HepG2 (cell line): Measurements from ENCODE around the gene COX7A1. TPM values are rescaled to one million over a fixed set of nuclear protein-coding genes. Genes with fewer than 3 reads are reported as not detected.
A peak's percentile ranks its signal among the peaks of the same experiment; 100 is the strongest.

Experiments
- ETV5 ChIP-seq: IDR thresholded peaks from 2 replicates; pipeline ENCODE4 v1.6.1; 2018; ENCODE audit warnings: missing biosample characterization, missing genetic modification reagents, inconsistent platforms, borderline replicate concordance
- KLF13 ChIP-seq: sonication (generic); formaldehyde crosslinking; IDR thresholded peaks from 2 replicates; pipeline ENCODE4 v1.4.0; 2020; ENCODE audit warnings: mild to moderate bottlenecking, missing genetic modification reagents
- NFATC3 ChIP-seq: sonication (generic); formaldehyde crosslinking; IDR thresholded peaks from 2 replicates; pipeline ENCODE4 v1.5.1; 2020; ENCODE audit warnings: mild to moderate bottlenecking, missing genetic modification reagents
- NFE2 ChIP-seq: sonication (generic); formaldehyde crosslinking; IDR thresholded peaks from 2 replicates; pipeline ENCODE4 v1.4.0; 2020; ENCODE audit warnings: missing genetic modification reagents
- SAFB2 ChIP-seq: sonication (generic); formaldehyde crosslinking; IDR thresholded peaks from 2 replicates; pipeline ENCODE4 v1.5.1; 2020; ENCODE audit warnings: missing genetic modification reagents, low read depth, mild to moderate bottlenecking, borderline replicate concordance
- SOX13 ChIP-seq, 3 experiments: fragments of 450-650 bp in 1 of 3; sonication (generic) in 1 of 3; formaldehyde crosslinking in 1 of 3; IDR thresholded peaks in 2 of 3; conservative IDR thresholded peaks in 1 of 3; 2 replicates each; pipeline versions ENCODE4 v1.5.0 to v1.6.1; 2016 to 2020; ENCODE audit warnings: antibody characterized with exemption in 1 of 3, mild to moderate bottlenecking in 1 of 3, missing compliant biosample characterization in 1 of 3, missing genetic modification reagents in 1 of 3, moderate library complexity in 1 of 3
- SRY ChIP-seq: sonication (generic); formaldehyde crosslinking; IDR thresholded peaks from 2 replicates; pipeline ENCODE4 v1.8.0; 2022; ENCODE audit warnings: mild to moderate bottlenecking, missing genetic modification reagents
- ZBTB33 ChIP-seq: sonication (generic); formaldehyde crosslinking; IDR thresholded peaks from 2 replicates; pipeline ENCODE4 v1.4.0; 2020; ENCODE audit warnings: missing genetic modification reagents
- ZFX ChIP-seq: sonication (generic); formaldehyde crosslinking; IDR thresholded peaks from 2 replicates; pipeline ENCODE4 v1.4.0; 2020; ENCODE audit warnings: mild to moderate bottlenecking, low read depth, missing genetic modification reagents, moderate library complexity
- ZHX1 ChIP-seq: sonication (generic); formaldehyde crosslinking; IDR thresholded peaks from 2 replicates; pipeline ENCODE4 v1.8.1; 2022; ENCODE audit warnings: low read depth, mild to moderate bottlenecking, missing genetic modification reagents
- ZNF432 ChIP-seq: sonication (generic); formaldehyde crosslinking; IDR thresholded peaks from 2 replicates; pipeline ENCODE4 v1.5.0; 2020; ENCODE audit warnings: missing genetic modification reagents, mild to moderate bottlenecking, borderline replicate concordance
- ZNF564 ChIP-seq: sonication (generic); formaldehyde crosslinking; IDR thresholded peaks from 2 replicates; pipeline ENCODE4 v1.8.1; 2023; ENCODE audit warnings: mild to moderate bottlenecking, missing genetic modification reagents
- ZNF567 ChIP-seq: sonication (generic); formaldehyde crosslinking; IDR thresholded peaks from 2 replicates; pipeline ENCODE4 v1.8.1; 2023; ENCODE audit warnings: mild to moderate bottlenecking, missing genetic modification reagents, borderline replicate concordance
- polyA plus RNA-seq, 8 experiments: library from polyadenylated mRNA; depleted of rRNA in 3 of 8; stranded (reverse) in 7 of 8; unstranded in 1 of 8; fragments of >200 nt; fragmentation: Illumina TruSeq in 4 of 8; extraction: Trizol in 4 of 8; gene quantifications; 2 replicates each; pipeline versions ENCODE4 v1.2.1 to v1.2.3, GENCODE V29; 2011 to 2016; ENCODE audit warnings: low read depth in 4 of 8, missing spikeins in 1 of 8, mixed read lengths in 1 of 8; ENCODE audit not compliant: insufficient read depth in 1 of 8
- total RNA-seq, 5 experiments: library from RNA; depleted of rRNA; stranded (reverse); fragments of >200 nt; fragmentation: Illumina TruSeq; extraction: Trizol; gene quantifications; 2 replicates each; pipeline ENCODE4 v1.2.3, GENCODE V29; 2016; ENCODE audit warnings: low read depth in 1 of 5
- TF ChIP-seq, protein P1 (sequence below): sonication (generic); formaldehyde crosslinking; IDR thresholded peaks from 2 replicates; pipeline ENCODE4 v1.5.1; 2020; ENCODE audit warnings: mild to moderate bottlenecking, missing genetic modification reagents, borderline replicate concordance
- TF ChIP-seq, protein P2 (sequence below): sonication (generic); formaldehyde crosslinking; IDR thresholded peaks from 2 replicates; pipeline ENCODE4 v1.8.1; 2023; ENCODE audit warnings: mild to moderate bottlenecking, inconsistent platforms, moderate library complexity, missing genetic modification reagents, borderline replicate concordance

COX7A1 gene
- total and polyA plus RNA-seq, 2 of the 13 experiments (the other 11 are each of a cell fraction or from before 2014, with no cell fraction given), result not detected

DNA sequence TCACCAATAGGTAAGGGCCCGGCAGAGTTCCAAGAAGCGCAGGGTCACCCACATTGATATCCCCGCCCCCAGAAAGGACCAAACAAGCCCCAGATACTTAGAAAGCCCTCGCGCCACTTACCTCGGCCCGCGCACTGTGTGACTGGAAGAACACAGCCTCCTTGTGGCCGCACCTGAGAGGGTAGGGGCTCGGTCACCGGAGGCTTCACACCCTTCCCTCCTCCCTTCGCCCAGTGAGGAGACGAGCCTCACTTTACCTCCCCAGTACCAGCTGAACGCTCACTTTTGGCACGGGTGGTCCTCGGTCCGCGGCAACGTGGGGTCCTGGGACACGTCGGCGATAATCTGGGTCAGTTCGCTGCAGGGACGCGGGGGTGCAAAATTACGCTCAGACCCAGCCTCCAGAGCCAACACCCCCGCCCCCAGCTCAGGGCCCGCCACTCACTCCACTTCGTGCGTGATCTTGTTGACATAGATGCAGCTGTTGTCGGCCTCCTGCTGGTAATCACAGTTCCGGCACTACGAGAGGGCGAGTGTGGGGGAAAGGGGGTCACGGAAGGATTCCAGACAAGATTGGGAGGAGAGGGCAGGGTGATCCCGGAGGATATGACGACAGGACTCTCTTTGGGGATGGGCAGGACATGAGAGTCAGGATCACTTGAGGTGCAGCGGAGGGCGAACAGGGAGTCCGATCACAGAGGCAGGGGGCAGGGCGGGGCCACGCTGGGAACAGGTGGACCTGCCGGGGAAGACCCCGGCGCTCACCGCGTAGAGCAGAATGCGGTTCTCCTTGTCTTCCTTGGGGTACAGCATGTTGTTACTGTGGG, 38.1 kb downstream of the COX7A1 start (continued):
- TF ChIP-seq, protein P1, sequence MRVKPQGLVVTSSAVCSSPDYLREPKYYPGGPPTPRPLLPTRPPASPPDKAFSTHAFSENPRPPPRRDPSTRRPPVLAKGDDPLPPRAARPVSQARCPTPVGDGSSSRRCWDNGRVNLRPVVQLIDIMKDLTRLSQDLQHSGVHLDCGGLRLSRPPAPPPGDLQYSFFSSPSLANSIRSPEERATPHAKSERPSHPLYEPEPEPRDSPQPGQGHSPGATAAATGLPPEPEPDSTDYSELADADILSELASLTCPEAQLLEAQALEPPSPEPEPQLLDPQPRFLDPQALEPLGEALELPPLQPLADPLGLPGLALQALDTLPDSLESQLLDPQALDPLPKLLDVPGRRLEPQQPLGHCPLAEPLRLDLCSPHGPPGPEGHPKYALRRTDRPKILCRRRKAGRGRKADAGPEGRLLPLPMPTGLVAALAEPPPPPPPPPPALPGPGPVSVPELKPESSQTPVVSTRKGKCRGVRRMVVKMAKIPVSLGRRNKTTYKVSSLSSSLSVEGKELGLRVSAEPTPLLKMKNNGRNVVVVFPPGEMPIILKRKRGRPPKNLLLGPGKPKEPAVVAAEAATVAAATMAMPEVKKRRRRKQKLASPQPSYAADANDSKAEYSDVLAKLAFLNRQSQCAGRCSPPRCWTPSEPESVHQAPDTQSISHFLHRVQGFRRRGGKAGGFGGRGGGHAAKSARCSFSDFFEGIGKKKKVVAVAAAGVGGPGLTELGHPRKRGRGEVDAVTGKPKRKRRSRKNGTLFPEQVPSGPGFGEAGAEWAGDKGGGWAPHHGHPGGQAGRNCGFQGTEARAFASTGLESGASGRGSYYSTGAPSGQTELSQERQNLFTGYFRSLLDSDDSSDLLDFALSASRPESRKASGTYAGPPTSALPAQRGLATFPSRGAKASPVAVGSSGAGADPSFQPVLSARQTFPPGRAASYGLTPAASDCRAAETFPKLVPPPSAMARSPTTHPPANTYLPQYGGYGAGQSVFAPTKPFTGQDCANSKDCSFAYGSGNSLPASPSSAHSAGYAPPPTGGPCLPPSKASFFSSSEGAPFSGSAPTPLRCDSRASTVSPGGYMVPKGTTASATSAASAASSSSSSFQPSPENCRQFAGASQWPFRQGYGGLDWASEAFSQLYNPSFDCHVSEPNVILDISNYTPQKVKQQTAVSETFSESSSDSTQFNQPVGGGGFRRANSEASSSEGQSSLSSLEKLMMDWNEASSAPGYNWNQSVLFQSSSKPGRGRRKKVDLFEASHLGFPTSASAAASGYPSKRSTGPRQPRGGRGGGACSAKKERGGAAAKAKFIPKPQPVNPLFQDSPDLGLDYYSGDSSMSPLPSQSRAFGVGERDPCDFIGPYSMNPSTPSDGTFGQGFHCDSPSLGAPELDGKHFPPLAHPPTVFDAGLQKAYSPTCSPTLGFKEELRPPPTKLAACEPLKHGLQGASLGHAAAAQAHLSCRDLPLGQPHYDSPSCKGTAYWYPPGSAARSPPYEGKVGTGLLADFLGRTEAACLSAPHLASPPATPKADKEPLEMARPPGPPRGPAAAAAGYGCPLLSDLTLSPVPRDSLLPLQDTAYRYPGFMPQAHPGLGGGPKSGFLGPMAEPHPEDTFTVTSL (CRISPR knock-in tag), result no peak
- 0 out of 2 replicates have a peak, but pooled peaks have one; percentile 40 for TF ChIP-seq ZNF564 (CRISPR knock-in tag)
- TF ChIP-seq, protein P2, sequence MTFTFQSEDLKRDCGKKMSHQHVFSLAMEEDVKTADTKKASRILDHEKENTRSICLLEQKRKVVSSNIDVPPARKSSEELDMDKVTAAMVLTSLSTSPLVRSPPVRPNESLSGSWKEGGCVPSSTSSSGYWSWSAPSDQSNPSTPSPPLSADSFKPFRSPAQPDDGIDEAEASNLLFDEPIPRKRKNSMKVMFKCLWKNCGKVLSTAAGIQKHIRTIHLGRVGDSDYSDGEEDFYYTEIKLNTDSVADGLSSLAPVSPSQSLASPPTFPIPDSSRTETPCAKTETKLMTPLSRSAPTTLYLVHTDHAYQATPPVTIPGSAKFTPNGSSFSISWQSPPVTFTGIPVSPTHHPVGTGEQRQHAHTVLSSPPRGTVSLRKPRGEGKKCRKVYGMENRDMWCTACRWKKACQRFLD (CRISPR knock-in tag), result no peak
- TF ChIP-seq ZNF567 (CRISPR knock-in tag), result no peak; the same call in 1 of the 2 replicates
- no peak for TF ChIP-seq ZHX1 (CRISPR knock-in tag)
- TF ChIP-seq KLF13 (CRISPR knock-in tag), result 0 out of 2 replicates have a peak, but pooled peaks have one; percentile 24
- no peak for TF ChIP-seq ZNF432
- TF ChIP-seq ZBTB33, result peak; percentile 67
- no peak for TF ChIP-seq SRY (CRISPR knock-in tag)
- TF ChIP-seq SAFB2 (CRISPR knock-in tag), result 0 out of 2 replicates have a peak, but pooled peaks have one; percentile 45
- 0 out of 2 replicates have a peak, but pooled peaks have one; percentile 13 for TF ChIP-seq ETV5 (CRISPR knock-in tag)
- TF ChIP-seq NFATC3 (CRISPR knock-in tag), result no peak
- TF ChIP-seq SOX13 (IDR thresholded peaks at IDR 0.05), result no peak
- no peak for TF ChIP-seq SOX13 (CRISPR knock-in tag; conservative IDR thresholded peaks at IDR 0.05 in 1 of 2, IDR thresholded peaks at IDR 0.05 in 1 of 2)
- TF ChIP-seq NFE2 (CRISPR knock-in tag), result no peak
- TF ChIP-seq ZFX (CRISPR knock-in tag), result no peak
